Measurements from ENCODE around the gene TMEM126A. TPM values are rescaled to one million over a fixed set of nuclear protein-coding genes. Genes with fewer than 3 reads are reported as not detected.

TMEM126A gene
- total RNA-seq, 1 donor from 2014 or later, result 22.6 TPM

- DNase-seq, result no peak
These were observed 47.8 kb downstream of the TMEM126A start for GRCh38 chr11:85695546-85695945.

- DNase-seq, result no peak
These were observed 50.0 kb downstream of the TMEM126A start for GRCh38 chr11:85697747-85698146.

DNA sequence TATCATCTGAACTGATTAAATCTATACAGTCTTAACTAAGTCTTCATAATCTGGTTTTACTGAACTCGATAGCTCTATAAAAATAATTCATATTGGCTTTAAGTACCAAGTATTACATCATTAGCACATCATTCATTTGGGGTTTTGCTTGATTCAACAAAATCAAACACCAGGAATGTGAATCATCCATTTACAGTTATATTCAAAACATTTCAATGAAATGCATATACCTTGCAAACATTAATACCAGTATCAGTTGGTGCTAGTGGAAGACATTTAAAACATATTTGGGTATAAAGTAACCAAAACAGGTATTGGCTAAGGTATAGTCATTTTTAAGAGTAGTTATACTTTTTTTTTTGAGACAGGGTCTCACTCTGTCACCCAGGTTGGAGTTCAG, 50.4 kb downstream of the TMEM126A start:
- no peak for DNase-seq

DNA sequence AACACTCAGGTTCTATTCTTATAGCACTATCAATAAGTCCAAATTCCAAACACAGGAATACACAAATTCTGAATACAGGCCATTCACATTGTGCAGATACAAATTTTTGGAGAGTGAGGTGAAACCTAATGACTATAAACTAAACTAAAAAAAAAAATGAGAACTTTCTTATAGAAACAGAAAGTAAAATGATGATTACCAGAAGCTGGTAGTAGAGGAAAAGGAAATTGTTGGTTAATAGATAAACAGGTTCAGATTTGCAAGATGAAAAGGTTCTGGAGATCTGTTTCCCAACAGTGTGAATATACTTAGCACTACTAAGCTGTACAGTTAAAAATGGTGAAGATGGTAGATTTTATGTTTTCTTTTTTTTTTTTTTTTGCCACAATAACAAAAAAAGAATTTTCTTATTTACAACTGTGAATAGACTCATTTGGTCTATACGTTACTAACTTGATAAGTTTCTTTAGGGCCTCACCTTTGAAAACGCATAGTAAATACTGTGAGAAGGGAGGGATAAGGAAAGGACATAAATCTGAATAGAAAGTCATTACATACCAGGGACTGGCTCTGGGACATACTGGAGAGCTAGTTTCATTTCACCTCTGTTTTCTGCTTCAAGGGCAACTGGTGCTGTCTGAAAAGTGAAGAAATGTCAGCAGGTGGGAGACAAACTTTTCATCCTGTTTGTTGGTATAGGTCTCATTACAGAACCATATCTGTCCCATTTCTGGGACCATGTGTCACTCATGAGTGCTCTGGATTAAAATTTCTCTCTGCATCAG, 52.4 kb downstream of the TMEM126A start:
- DNase-seq, result no peak

GRCh38 chr11:85704967-85705366, 57.2 kb downstream of the TMEM126A start:
- no peak for DNase-seq

- no peak for DNase-seq
These were observed 58.0 kb downstream of the TMEM126A start for GRCh38 chr11:85705800-85706199.

Other genes starting within 250 kb of the TMEM126A start
- 353 TPM for gene DLG2, start 20.6 kb upstream of the TMEM126A start, total RNA-seq
- 45.1 TPM for gene TMEM126B, start 19.4 kb upstream of the TMEM126A start, total RNA-seq
- 117 TPM for gene CREBZF, start 17.2 kb downstream of the TMEM126A start, total RNA-seq
- 0.47 TPM for gene CCDC89, start 38.2 kb downstream of the TMEM126A start, total RNA-seq
- 7.0 TPM for gene SYTL2, start 163.2 kb downstream of the TMEM126A start, total RNA-seq
- gene CCDC83, start 207.4 kb downstream of the TMEM126A start, total RNA-seq, result not detected

Data from occipital lobe (tissue), 2 donors.